GM10266 (cell line): ENCODE data around the gene PGR.

ENCODE experiments used
- DNase-seq: peaks from one replicate; pipeline ENCODE4 v3.0.0; 2012; ENCODE audit errors: extremely low spot score
- CTCF ChIP-seq: IDR thresholded peaks from 2 replicates; pipeline ENCODE4 v1.5.1; 2012; ENCODE audit warnings: mild to moderate bottlenecking, low read depth; ENCODE audit not compliant: control insufficient read depth, insufficient read depth; ENCODE audit errors: missing control alignments

The PGR gene

DNA sequence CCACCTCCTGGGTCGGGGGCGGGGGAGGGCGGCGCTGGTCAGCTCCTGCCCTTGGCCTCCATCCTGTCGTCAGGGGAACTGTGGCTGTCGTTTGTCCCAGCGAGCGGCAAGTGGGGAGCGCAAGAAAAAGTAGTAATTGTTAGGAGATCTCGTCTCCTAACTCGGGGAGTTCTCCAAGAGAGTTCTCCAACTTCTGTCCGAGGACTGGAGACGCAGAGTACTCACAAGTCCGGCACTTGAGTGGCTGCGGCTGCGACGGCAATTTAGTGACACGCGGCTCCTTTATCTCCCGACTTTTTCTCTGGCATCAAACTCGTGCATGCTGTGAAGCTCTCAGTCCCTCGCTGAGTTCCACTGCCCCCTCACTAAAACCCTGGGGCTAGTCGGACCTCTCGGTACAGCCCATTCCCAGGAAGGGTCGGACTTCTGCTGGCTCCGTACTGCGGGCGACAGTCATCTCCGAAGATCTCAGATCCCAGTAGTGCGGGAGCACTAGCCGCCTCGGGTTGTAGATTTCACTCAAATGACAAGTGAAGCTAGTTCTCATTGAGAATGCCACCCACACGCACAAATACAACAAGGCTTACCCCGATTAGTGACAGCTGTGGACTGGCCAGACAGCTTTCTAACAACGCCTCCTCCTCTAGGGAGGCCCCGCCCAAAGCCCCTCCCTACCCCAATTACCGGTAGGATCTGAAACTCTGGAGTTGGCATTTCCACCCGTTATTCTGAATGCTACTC is at the start of gene PGR:
TSS of gene PGR (minus strand) at position 611 of the 741 bp plus-strand sequence. CDS start 743 bp downstream, outside the sequence.
- TF ChIP-seq CTCF = no peak
- no peak for DNase-seq

GRCh38 chr11:101176381-101176780 is 46.8 kb upstream of the PGR start:
- no peak for DNase-seq

DNA sequence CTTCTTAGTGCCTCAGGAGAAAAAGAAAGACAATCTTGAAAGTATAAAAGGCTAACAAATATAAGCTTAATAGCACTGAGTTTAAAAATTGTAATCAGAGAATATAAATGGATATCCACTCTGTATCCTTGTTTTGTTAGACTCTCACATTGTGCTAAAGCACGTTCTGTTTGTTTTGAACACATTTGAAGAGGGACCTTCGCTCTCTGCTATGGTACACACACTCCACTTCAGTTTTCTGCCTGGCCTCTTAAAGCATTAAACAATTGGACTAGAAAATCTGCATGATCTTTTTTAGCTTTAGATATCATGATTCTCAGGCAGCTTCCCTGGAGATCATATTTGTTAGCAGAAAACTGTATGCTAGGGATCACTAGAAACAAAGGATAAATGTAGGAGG is 40.3 kb upstream of the PGR start:
- DNase-seq = no peak
- no peak for TF ChIP-seq CTCF

More at GRCh38 chr11:101176381-101176780, 46.8 kb upstream of the PGR start:
- no peak for TF ChIP-seq CTCF

DNA sequence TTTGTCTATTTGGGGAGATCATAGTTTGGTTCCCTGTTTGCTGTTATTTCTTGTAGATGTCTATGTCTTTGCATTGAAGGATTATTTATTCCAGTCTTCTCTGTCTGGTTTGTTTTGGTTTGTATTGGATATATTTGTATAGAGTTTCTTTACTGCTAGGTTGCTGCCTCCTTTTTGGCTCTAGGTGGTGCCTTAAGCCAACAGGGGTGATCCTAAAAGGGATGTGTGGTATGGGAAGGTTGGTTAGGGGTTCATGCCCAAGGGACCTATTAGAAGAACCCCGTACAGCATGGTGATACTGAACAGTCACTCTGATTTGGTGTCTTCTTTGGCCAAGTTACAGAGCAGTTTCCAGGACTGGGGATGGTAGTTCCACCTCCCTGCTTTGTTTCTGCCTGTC is 36.4 kb upstream of the PGR start:
- no peak for DNase-seq
- no peak for TF ChIP-seq CTCF

- no peak for DNase-seq
- TF ChIP-seq CTCF = no peak
These were observed 28.5 kb upstream of the PGR start for GRCh38 chr11:101158119-101158518.

GRCh38 chr11:101138245-101138930 is 8.8 kb upstream of the PGR start:
- no peak for DNase-seq
- no peak for TF ChIP-seq CTCF

DNA sequence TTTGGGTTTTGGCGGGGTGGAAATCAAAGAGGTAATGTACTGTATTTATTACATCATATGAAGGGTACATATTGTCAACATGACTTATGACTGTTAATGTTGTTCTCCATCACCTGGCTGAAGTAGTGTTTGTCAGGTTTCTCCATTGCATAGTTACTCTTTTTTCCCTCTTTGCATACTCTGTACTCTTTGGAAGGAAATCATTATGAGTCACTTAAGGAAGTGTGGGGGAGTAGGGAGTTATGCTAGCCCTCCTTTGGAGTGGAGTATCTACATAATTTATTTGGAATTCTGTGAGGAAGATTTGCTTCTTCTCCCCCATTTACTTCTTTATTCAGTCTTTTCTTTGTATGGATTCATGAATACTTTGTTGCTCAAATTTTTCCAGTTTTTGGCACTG is 3.6 kb upstream of the PGR start:
- DNase-seq = no peak
- no peak for TF ChIP-seq CTCF
